Upper lobe of left lung (tissue), 6 donors: ENCODE results near the gene PHEX. TPM values are rescaled to one million over a fixed set of nuclear protein-coding genes. Genes with fewer than 3 reads are reported as not detected.

Source experiments
- ATAC-seq, 2 donors: fragments of 200-7000 bp; cut with Tn5 transposase; one replicate each; pipeline ENCODE4 v1.9.1; 2022; ENCODE audit warnings: mild to moderate bottlenecking in 2 of 2, moderate library complexity in 2 of 2; ENCODE audit not compliant: low FRiP score in 2 of 2
- DNase-seq, 2 donors: peaks; one replicate each; pipeline ENCODE4 v3.0.0-alpha.2; 2019 to 2020
- H3K27ac ChIP-seq, 4 donors: fragments of 200-600 bp; sonication (generic); one replicate each; pipeline ENCODE4 v1.5.1; 2016 to 2019
- H3K27me3 ChIP-seq, 4 donors: fragments of 200-600 bp; sonication (generic); one replicate each; pipeline ENCODE4 v1.5.1; 2017 to 2019
- H3K36me3 ChIP-seq, 4 donors: fragments of 200-600 bp; sonication (generic); one replicate each; pipeline ENCODE4 v1.5.1; 2016 to 2019
- H3K4me1 ChIP-seq, 4 donors: fragments of 200-600 bp; sonication (generic); one replicate each; pipeline ENCODE4 v1.5.1; 2018 to 2019
- H3K4me3 ChIP-seq, 4 donors: fragments of 200-600 bp; sonication (generic); one replicate each; pipeline ENCODE4 v1.5.1; 2017 to 2019; ENCODE audit warnings: mild to moderate bottlenecking in 2 of 4, moderate library complexity in 1 of 4
- H3K9me3 ChIP-seq, 4 donors: fragments of 200-600 bp; sonication (generic); one replicate each; pipeline ENCODE4 v1.5.1; 2018 to 2019
- CTCF ChIP-seq, 6 experiments: fragments of 450-650 bp in 4 of 6; fragments of 200-600 bp in 2 of 6; sonication (generic) in 2 of 6; IDR thresholded peaks; one replicate each; pipeline ENCODE4 v1.5.1; 2016 to 2019; ENCODE audit warnings: antibody characterized with exemption in 6 of 6
- EP300 ChIP-seq, 4 donors: sonication (generic); formaldehyde crosslinking; IDR thresholded peaks; one replicate each; pipeline ENCODE4 v1.5.1; 2017; ENCODE audit warnings: antibody characterized with exemption in 4 of 4, control low read depth in 2 of 4
- POLR2A ChIP-seq, 4 donors: fragments of 450-650 bp; IDR thresholded peaks; one replicate each; pipeline ENCODE4 v1.5.1; 2016 to 2017; ENCODE audit warnings: antibody characterized with exemption in 4 of 4, mild to moderate bottlenecking in 2 of 4
- POLR2AphosphoS5 ChIP-seq, 2 donors: sonication (generic); formaldehyde crosslinking; IDR thresholded peaks; one replicate each; pipeline ENCODE4 v1.5.1; 2017; ENCODE audit warnings: antibody characterized with exemption in 2 of 2
- WGBS, 2 donors: methylation state at CpG; one replicate each; pipeline ENCODE4 v1.1.5; 2017 to 2018; 5-methylcytosine and 5-hydroxymethylcytosine counted together
- total RNA-seq, 6 donors: library from RNA; depleted of rRNA in 4 of 6; stranded (reverse); fragments of >200 nt in 4 of 6; gene quantifications; one replicate each; pipeline versions ENCODE4 v1.1.0 to v1.2.1, GENCODE V29; 2016 to 2021
- donor health status: DM: no; HTN: no; CAD: no; lungs with moderate emphysema.
- donor health status: DM: no; HTN: yes; CAD: no; lungs with severe emphysema.

The PHEX gene
- total RNA-seq, 6 donors from 2014 or later = 0.80 to 4.9 (median 1.4) TPM

GRCh38 chrX:22141047-22141730 lies 109.1 kb downstream of the PHEX start:
- H3K9me3 ChIP-seq = no peaks in the 10 kb centered on the region
- H3K27ac ChIP-seq = no peak overlapping the region
- DNase-seq (no peak), ATAC-seq (no peak)
- H3K4me1 ChIP-seq = no peaks in the 10 kb centered on the region
- 65 to 68% methylated on average over 4 of the region's 4 CpGs for WGBS, 2 donors
- H3K4me3 ChIP-seq = no peak overlapping the region
- TF ChIP-seq EP300 (IDR thresholded peaks at IDR 0.05) = no peak
- TF ChIP-seq POLR2A (IDR thresholded peaks at IDR 0.05) = no peak
- no peak for TF ChIP-seq POLR2AphosphoS5 (IDR thresholded peaks at IDR 0.05)
- TF ChIP-seq CTCF (IDR thresholded peaks at IDR 0.05) = no peak
- no peaks in the 10 kb centered on the region for H3K36me3 ChIP-seq
- H3K27me3 ChIP-seq = no peaks in the 10 kb centered on the region

DNA sequence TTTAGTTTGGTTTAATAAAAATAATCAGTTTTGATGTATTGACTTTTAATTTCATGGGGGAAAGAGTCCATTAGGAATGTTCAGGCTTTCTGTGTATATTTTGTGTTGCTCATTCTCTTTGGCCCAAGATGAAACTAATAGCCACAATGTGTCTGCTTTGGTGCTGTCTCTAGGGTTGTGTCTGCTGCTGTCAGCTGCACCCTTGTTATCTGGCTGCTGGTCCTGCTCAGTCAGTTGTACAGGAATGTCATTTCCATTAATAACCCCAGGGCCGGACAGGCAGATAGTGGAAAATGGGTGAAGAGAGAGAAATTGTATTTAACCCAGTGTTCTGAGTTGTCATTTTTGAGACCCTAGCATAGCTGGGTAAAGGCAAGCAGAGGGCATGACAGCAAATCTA lies 115.1 kb downstream of the PHEX start:
- peaks cover 0 to 4% (median 0%) of the 10 kb centered on the region in 4 donors for H3K9me3 ChIP-seq
- H3K4me1 ChIP-seq = no peaks in the 10 kb centered on the region
- H3K27me3 ChIP-seq = no peaks in the 10 kb centered on the region
- no peaks in the 10 kb centered on the region for H3K36me3 ChIP-seq
- ATAC-seq (no peak), DNase-seq (no peak)
- H3K27ac ChIP-seq = no peak overlapping the region
- 73 to 87% methylated on average over 1 of the region's 1 CpG for WGBS, 2 donors
- no peak overlapping the region for H3K4me3 ChIP-seq
- no peak for TF ChIP-seq CTCF (IDR thresholded peaks at IDR 0.05)
- no peak for TF ChIP-seq POLR2AphosphoS5 (IDR thresholded peaks at IDR 0.05)
- no peak for TF ChIP-seq POLR2A (IDR thresholded peaks at IDR 0.05)
- TF ChIP-seq EP300 (IDR thresholded peaks at IDR 0.05) = no peak

- Histone ChIP-seq H3K36me3 (no peaks in the 10 kb centered on the region), H3K4me3 (no peak overlapping the region), H3K27ac (no peak overlapping the region), H3K4me1 (no peaks in the 10 kb centered on the region), H3K9me3 (peaks cover 0 to 4% (median 0%) of the 10 kb centered on the region in 4 donors), H3K27me3 (no peaks in the 10 kb centered on the region)
- 78 to 94% methylated on average over 3 of the region's 3 CpGs for WGBS, 2 donors
- no peak for TF ChIP-seq EP300 (IDR thresholded peaks at IDR 0.05)
- TF ChIP-seq POLR2AphosphoS5 (IDR thresholded peaks at IDR 0.05) = no peak
- TF ChIP-seq POLR2A (IDR thresholded peaks at IDR 0.05) = no peak
- no peak for TF ChIP-seq CTCF (IDR thresholded peaks at IDR 0.05)
- no peak for DNase-seq
- no peak for ATAC-seq
Measured at GRCh38 chrX:22147942-22148341, 115.8 kb downstream of the PHEX start.

DNA sequence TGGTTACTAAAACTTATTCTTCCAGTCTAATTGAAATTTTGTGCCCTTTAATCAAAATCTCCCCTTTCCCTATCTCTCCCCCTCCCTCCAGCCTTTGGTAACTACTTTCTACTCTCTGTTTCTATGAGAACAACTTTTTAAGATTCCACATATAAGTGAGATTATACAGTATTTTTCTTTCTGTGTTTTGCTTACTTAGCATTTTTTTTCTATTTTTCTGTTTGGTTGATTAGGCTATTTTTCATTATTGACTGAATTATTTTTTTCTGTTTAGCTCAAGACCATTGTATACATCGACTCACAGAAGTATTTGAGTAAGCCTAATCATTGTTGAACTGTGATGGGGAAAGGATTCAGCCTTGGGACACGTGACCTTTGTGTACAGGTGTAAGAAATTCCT lies 116.4 kb downstream of the PHEX start:
- no peaks in the 10 kb centered on the region for H3K36me3 ChIP-seq
- ATAC-seq = no peak
- no peaks in the 10 kb centered on the region for H3K4me1 ChIP-seq
- DNase-seq = no peak
- no peaks in the 10 kb centered on the region for H3K27me3 ChIP-seq
- WGBS, 2 donors = 75 to 92% methylated on average over 2 of the region's 2 CpGs
- H3K4me3 ChIP-seq = no peak overlapping the region
- TF ChIP-seq EP300 (IDR thresholded peaks at IDR 0.05) = no peak
- H3K9me3 ChIP-seq = peaks cover 0 to 4% (median 0%) of the 10 kb centered on the region in 4 donors
- H3K27ac ChIP-seq = no peak overlapping the region

DNA sequence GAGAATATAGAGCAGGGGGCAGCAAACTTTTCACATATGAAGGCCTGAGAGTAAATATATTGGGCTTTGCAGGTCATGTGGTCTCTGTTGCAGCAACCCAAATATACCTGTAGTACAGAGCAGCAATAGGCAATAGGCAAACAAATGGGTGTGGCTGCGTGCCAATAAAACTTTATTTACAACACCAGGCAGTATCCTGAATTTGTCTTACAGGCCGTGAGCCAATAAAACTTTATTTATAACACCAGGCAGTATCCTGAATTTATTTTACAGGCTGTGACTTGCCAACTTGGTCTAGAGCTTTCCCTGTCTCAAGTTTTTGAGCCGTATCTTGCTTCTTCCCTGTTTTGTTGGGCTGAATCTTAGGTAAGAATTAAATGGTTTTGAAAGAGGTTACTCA lies 118.2 kb downstream of the PHEX start:
- no peak overlapping the region for H3K4me3 ChIP-seq
- DNase-seq = no peak
- no peak overlapping the region for H3K27ac ChIP-seq
- no peaks in the 10 kb centered on the region for H3K27me3 ChIP-seq
- no peaks in the 10 kb centered on the region for H3K36me3 ChIP-seq
- no peak for TF ChIP-seq CTCF (IDR thresholded peaks at IDR 0.05)
- WGBS, 2 donors = 42 to 80% methylated on average over 3 of the region's 3 CpGs
- H3K4me1 ChIP-seq = no peaks in the 10 kb centered on the region
- peaks cover 0 to 4% (median 0%) of the 10 kb centered on the region in 4 donors for H3K9me3 ChIP-seq
- ATAC-seq = no peak
